Mesenchymal stem cell (in vitro differentiated cells and primary cell): ENCODE data around the gene PPP6R1.

ENCODE experiments used
- DNase-seq: peaks from one replicate; pipeline ENCODE4 v3.0.0-alpha.2; 2013
- H2AFZ ChIP-seq: one replicate; pipeline ENCODE4 v1.6.1; 2013; ENCODE audit warnings: low read depth, mild to moderate bottlenecking, control low read depth, inconsistent platforms, low read length, moderate library complexity
- H2AK5ac ChIP-seq: 2 replicates; pipeline ENCODE4 v1.6.1; 2013; ENCODE audit warnings: low read length, moderate library complexity, mild to moderate bottlenecking, inconsistent platforms; ENCODE audit not compliant: severe bottlenecking
- H2BK120ac ChIP-seq: one replicate; pipeline ENCODE4 v1.6.1; 2013; ENCODE audit warnings: low read depth, mild to moderate bottlenecking, inconsistent platforms, low read length, moderate library complexity
- H2BK12ac ChIP-seq, 2 experiments: one replicate each; pipeline ENCODE4 v1.6.1; 2013; ENCODE audit warnings: inconsistent platforms in 2 of 2, low read length in 2 of 2, mild to moderate bottlenecking in 2 of 2, moderate library complexity in 2 of 2, control low read depth in 1 of 2
- H2BK15ac ChIP-seq: one replicate; pipeline ENCODE4 v1.6.1; 2013; ENCODE audit warnings: mild to moderate bottlenecking, low read depth, inconsistent platforms; ENCODE audit not compliant: poor library complexity, severe bottlenecking
- H2BK5ac ChIP-seq: 2 replicates; pipeline ENCODE4 v1.6.1; 2013; ENCODE audit warnings: low read depth, mild to moderate bottlenecking, low read length, control low read depth, inconsistent platforms; ENCODE audit not compliant: poor library complexity, severe bottlenecking
- H3K14ac ChIP-seq, 2 experiments: one replicate each; pipeline ENCODE4 v1.6.1; 2013; ENCODE audit warnings: inconsistent platforms in 2 of 2, low read length in 2 of 2, control low read depth in 1 of 2, mild to moderate bottlenecking in 1 of 2, moderate library complexity in 1 of 2
- H3K18ac ChIP-seq, 2 experiments: one replicate each; pipeline ENCODE4 v1.6.1; 2013; ENCODE audit warnings: inconsistent platforms in 2 of 2, low read length in 2 of 2, control low read depth in 1 of 2, low read depth in 1 of 2, mild to moderate bottlenecking in 1 of 2
- H3K23ac ChIP-seq, 2 experiments: one replicate each; pipeline ENCODE4 v1.6.1; 2013; ENCODE audit warnings: inconsistent platforms in 2 of 2, low read length in 2 of 2, mild to moderate bottlenecking in 2 of 2, moderate library complexity in 2 of 2, control low read depth in 1 of 2
- H3K27ac ChIP-seq: 2 replicates; pipeline ENCODE4 v1.5.1; 2013; ENCODE audit warnings: mild to moderate bottlenecking, moderate library complexity, low read length, control low read depth, inconsistent platforms; ENCODE audit not compliant: poor library complexity, severe bottlenecking
- H3K27me3 ChIP-seq, 2 experiments: 2 replicates each; pipeline versions ENCODE4 v1.6.1 to v1.7.0; 2013; ENCODE audit warnings: low read length in 2 of 2, mild to moderate bottlenecking in 2 of 2, moderate library complexity in 2 of 2, control low read depth in 1 of 2, inconsistent platforms in 1 of 2; ENCODE audit not compliant: control insufficient read depth in 1 of 2, insufficient read depth in 1 of 2
- H3K36me3 ChIP-seq, 2 experiments: 2 replicates each; pipeline versions ENCODE4 v1.6.1 to v1.7.0; 2013; ENCODE audit warnings: low read length in 2 of 2, control low read depth in 1 of 2, inconsistent platforms in 1 of 2, low read depth in 1 of 2, mild to moderate bottlenecking in 1 of 2; ENCODE audit not compliant: insufficient read depth in 2 of 2, control insufficient read depth in 1 of 2
- H3K4ac ChIP-seq, 2 experiments: one replicate each; pipeline ENCODE4 v1.6.1; 2013; ENCODE audit warnings: inconsistent platforms in 2 of 2, low read length in 2 of 2, mild to moderate bottlenecking in 2 of 2, moderate library complexity in 2 of 2, control low read depth in 1 of 2, low read depth in 1 of 2
- H3K4me1 ChIP-seq: 2 replicates; pipeline ENCODE4 v1.6.1; 2013; ENCODE audit warnings: low read depth, low read length, control low read depth; ENCODE audit not compliant: control insufficient read depth, insufficient read depth
- H3K4me2 ChIP-seq: 2 replicates; pipeline ENCODE4 v1.6.1; 2013; ENCODE audit warnings: low read length, mild to moderate bottlenecking, inconsistent platforms; ENCODE audit not compliant: poor library complexity, severe bottlenecking
- H3K4me3 ChIP-seq, 2 experiments: 2 replicates each; pipeline versions ENCODE4 v1.5.1 to v1.7.0; 2013; ENCODE audit warnings: low read length in 2 of 2, mild to moderate bottlenecking in 2 of 2, control low read depth in 1 of 2, low read depth in 1 of 2; ENCODE audit not compliant: insufficient read depth in 1 of 2
- H3K79me1 ChIP-seq: replicated peaks from 2 replicates; pipeline ENCODE4 v1.6.1; 2013; ENCODE audit warnings: mild to moderate bottlenecking, control low read depth, low read length, inconsistent platforms; ENCODE audit not compliant: poor library complexity, severe bottlenecking
- H3K9ac ChIP-seq: 2 replicates; pipeline ENCODE4 v1.7.0; 2013; ENCODE audit warnings: mild to moderate bottlenecking, low read length, moderate library complexity
- H3K9me3 ChIP-seq: 2 replicates; pipeline ENCODE4 v1.7.0; 2013; ENCODE audit warnings: mild to moderate bottlenecking, low read length; ENCODE audit not compliant: control insufficient read depth
- H4K8ac ChIP-seq: one replicate; pipeline ENCODE4 v1.6.1; 2013; ENCODE audit warnings: inconsistent platforms, mild to moderate bottlenecking, low read length, moderate library complexity
- H4K91ac ChIP-seq: one replicate; pipeline ENCODE4 v1.6.1; 2013; ENCODE audit warnings: mild to moderate bottlenecking, low read length, inconsistent platforms
- WGBS: methylation state at CpG from one replicate; pipeline ENCODE4 v1.1.7; 2013; ENCODE audit warnings: mixed read lengths; 5-methylcytosine and 5-hydroxymethylcytosine counted together

PPP6R1 gene

DNA sequence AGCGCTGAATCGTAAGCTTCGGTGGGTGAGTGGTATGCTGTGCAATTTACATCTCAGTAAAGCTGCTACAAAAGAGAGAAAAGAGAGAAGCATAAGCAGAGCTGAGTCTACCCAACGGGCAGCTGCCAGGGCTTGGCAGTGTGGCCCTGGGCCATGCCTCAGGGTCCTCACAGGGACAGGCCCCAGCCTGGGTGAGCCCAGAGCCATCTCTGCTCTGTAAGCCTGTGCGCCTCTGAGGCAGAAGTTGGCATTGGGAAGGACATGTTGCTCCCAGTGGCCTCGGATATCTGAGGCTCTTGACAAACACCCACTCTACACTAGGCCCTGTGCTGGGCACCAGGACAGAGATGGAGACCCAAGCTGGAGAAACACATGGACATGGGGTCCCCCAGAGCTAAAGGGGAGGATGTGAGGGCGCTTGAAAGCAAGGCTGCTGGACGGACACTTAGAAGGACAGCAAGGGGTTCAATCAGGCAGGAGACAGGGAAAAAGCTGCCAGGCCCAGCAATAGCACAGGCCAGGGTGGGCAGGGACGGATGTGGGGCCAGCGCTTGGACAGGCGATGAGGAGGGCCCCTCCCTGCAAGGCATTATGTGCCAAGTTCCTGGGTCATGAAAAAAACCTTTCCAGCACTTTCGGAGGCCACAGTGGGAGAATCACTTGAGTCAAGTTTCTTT is 14.7 kb downstream of the PPP6R1 start:
- Histone ChIP-seq H3K36me3 (peaks cover 73 to 87% of the 10 kb centered on the region in 2 experiments), H2AK5ac (no peak overlapping the region), H3K4me2 (no peak overlapping the region), H3K79me1 (peaks cover 46% of the 10 kb centered on the region), H3K9ac (no peak overlapping the region), H3K4me3 (no peak overlapping the region), H3K23ac (no peak overlapping the region), H4K91ac (no peak overlapping the region), H2BK15ac (no peak overlapping the region), H3K4ac (no peak overlapping the region), H3K4me1 (peaks cover 24% of the 10 kb centered on the region), H3K27me3 (no peaks in the 10 kb centered on the region), H3K14ac (no peak overlapping the region), H2BK5ac (no peak overlapping the region), H4K8ac (no peak overlapping the region), H2BK12ac (no peak overlapping the region), H3K18ac (no peak overlapping the region), H3K27ac (no peak overlapping the region), H2AFZ (no peak overlapping the region), H2BK120ac (no peak overlapping the region), H3K9me3 (no peaks in the 10 kb centered on the region)
- DNase-seq = no peak
- WGBS = 96% methylated on average over 12 of the region's 12 CpGs

DNA sequence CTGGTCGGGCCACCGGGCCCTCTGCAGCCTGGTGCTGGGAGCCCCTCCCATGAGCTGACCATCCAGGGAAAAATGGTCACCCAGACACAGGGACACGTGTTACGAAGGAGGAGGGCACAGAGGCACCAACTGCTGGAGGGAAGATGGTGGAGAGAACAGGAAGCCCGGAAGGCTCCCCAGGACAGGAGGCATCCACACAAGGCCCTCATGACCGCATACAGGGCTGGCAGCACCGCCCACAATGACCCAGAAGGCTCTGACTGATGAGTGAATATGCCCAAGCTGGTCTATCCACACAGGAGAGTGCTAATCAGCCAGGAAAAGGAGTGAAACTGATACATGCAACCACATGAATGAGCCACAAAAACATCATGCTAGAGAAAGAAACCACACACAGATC is 16.3 kb downstream of the PPP6R1 start:
- Histone ChIP-seq H3K4ac (no peak overlapping the region), H3K23ac (no peak overlapping the region), H3K4me2 (no peak overlapping the region), H2AK5ac (no peak overlapping the region), H3K9ac (no peak overlapping the region), H3K4me1 (peaks cover 13% of the 10 kb centered on the region), H3K4me3 (no peak overlapping the region), H4K91ac (no peak overlapping the region), H3K79me1 (peaks cover 55% of the 10 kb centered on the region), H2BK5ac (no peak overlapping the region), H3K27me3 (no peaks in the 10 kb centered on the region), H2BK12ac (no peak overlapping the region), H4K8ac (no peak overlapping the region), H2AFZ (no peak overlapping the region), H3K27ac (no peak overlapping the region), H2BK120ac (no peak overlapping the region), H3K36me3 (peaks cover 89 to 90% of the 10 kb centered on the region in 2 experiments), H2BK15ac (no peak overlapping the region), H3K14ac (no peak overlapping the region), H3K18ac (no peak overlapping the region), H3K9me3 (no peaks in the 10 kb centered on the region)
- 94% methylated on average over 7 of the region's 7 CpGs for WGBS
- no peak for DNase-seq

DNA sequence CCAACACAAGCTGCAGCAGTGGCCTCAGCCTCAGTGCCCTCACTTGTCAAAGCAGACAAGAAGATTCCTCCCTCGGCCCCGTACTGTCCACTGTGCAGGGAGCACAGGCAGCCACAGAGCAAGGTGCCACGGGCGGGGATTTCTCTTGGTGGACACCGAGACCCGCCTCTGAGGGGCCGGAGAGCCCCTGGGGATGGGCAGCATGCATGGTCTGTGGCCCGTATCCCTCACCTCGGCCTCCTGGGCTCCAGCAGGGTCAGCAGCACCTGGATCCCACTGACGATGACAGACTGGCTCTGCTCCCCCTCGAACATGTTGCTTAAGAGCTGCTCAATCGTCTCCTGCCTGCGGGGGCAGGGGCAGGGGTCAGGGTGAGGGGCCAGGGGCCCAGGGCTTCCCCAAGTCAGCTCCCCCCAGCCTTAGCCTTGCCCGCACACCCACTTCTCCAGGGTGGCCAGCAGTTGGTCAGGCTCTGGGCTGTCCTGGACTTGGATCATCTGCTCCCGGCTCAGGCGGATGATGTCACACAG is 16.8 kb downstream of the PPP6R1 start:
- no peak overlapping the region for H2AK5ac ChIP-seq
- no peak overlapping the region for H3K27ac ChIP-seq
- H2AFZ ChIP-seq = no peak overlapping the region
- peaks cover 8% of the 10 kb centered on the region for H3K4me1 ChIP-seq
- peaks cover 53% of the 10 kb centered on the region for H3K79me1 ChIP-seq
- H3K36me3 ChIP-seq = peaks cover 90 to 94% of the 10 kb centered on the region in 2 experiments
- H3K4me2 ChIP-seq = no peak overlapping the region
- no peak overlapping the region for H4K8ac ChIP-seq
- H3K9me3 ChIP-seq = no peaks in the 10 kb centered on the region
- no peak overlapping the region for H3K18ac ChIP-seq
- no peak overlapping the region for H4K91ac ChIP-seq
- H3K9ac ChIP-seq = no peak overlapping the region
- no peak overlapping the region for H2BK5ac ChIP-seq
- H2BK15ac ChIP-seq = no peak overlapping the region
- no peak overlapping the region for H2BK120ac ChIP-seq
- H3K4ac ChIP-seq = no peak overlapping the region
- no peak for DNase-seq
- no peak overlapping the region for H3K23ac ChIP-seq
- H3K27me3 ChIP-seq = no peaks in the 10 kb centered on the region
- H3K4me3 ChIP-seq = no peak overlapping the region
- H3K14ac ChIP-seq = no peak overlapping the region
- H2BK12ac ChIP-seq = no peak overlapping the region
- WGBS = 97% methylated on average over 16 of the region's 16 CpGs

DNA sequence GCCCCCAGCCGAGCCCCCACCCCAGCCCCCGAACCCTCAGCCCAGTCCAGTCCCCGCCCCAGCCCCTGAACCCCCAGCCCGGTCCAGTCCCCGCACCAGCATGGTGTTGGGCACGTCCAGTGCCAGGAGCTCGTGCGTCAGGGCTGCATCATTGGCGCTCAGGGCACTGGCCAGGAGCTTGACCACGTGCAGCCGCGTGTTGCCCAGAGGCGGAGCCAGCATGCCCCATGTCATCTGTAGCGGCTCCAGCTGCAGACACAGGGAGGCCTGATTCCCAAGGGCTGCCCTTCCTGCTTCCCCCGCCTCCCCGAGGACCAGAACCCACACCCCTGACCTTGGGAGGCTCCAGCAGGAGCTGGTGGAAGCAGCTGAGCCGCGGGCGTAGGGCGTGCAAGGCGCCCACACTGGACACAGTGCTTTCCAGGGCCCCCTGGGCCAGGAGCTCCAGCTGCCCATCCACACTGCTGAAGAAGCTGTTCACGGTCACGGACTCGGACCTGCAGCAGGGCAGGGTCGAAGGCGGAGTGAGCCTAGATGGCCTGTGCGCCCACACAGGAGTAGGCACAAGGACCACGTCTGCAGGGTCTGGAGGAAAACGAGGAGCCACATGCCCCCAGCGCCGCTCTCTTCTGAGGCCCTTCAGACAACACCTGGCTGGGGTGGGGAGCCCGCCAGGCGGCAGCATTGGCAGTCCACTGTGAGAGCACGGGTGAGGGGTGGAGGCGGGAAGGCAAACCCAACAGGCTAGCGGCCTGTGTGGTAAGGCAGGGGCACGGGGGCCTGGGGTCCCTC is 17.5 kb downstream of the PPP6R1 start:
- Histone ChIP-seq H2BK120ac (no peak overlapping the region), H3K4me3 (no peak overlapping the region), H3K9ac (no peak overlapping the region), H2BK15ac (no peak overlapping the region), H3K14ac (no peak overlapping the region), H3K18ac (no peak overlapping the region), H3K27ac (no peak overlapping the region), H3K27me3 (no peaks in the 10 kb centered on the region), H3K79me1 (peaks cover 49% of the 10 kb centered on the region), H3K4me1 (peaks cover 2% of the 10 kb centered on the region), H3K4ac (no peak overlapping the region), H4K8ac (no peak overlapping the region), H2BK5ac (no peak overlapping the region), H3K4me2 (no peak overlapping the region), H3K23ac (no peak overlapping the region), H2BK12ac (no peak overlapping the region), H3K36me3 (peaks cover 90 to 94% of the 10 kb centered on the region in 2 experiments), H3K9me3 (no peaks in the 10 kb centered on the region), H2AFZ (no peak overlapping the region), H4K91ac (no peak overlapping the region), H2AK5ac (no peak overlapping the region)
- 98% methylated on average over 36 of the region's 37 CpGs for WGBS
- DNase-seq = no peak
